Thymus (tissue), 14 donors: ENCODE results near the gene MTMR3. TPM values are rescaled to one million over a fixed set of nuclear protein-coding genes. Genes with fewer than 3 reads are reported as not detected.
A peak's percentile ranks its signal among the peaks of the same experiment; 100 is the strongest.
"Not testable (repeated sequence)": the region's sequence is repeated elsewhere in the genome, so short reads cannot be mapped to it uniquely, and the experiment has no call there.

Experiments used
- DNase-seq, 9 donors: peaks; one replicate each; pipeline ENCODE4 v3.0.0-alpha.2; 2013; ENCODE audit warnings: low spot score in 9 of 9, low read depth in 6 of 9, missing footprints in 1 of 9
- H3K27ac ChIP-seq, 2 donors: one replicate each; pipeline ENCODE4 v1.5.1; 2013; ENCODE audit warnings: control low read depth in 1 of 2, low read depth in 1 of 2, low read length in 1 of 2, mild to moderate bottlenecking in 1 of 2, moderate library complexity in 1 of 2
- H3K27me3 ChIP-seq, 2 donors: one replicate each; pipeline ENCODE4 v1.5.1; 2013; ENCODE audit warnings: low read length in 1 of 2; ENCODE audit not compliant: control insufficient read depth in 2 of 2, insufficient read depth in 1 of 2
- H3K36me3 ChIP-seq, 2 donors: one replicate each; pipeline ENCODE4 v1.5.1; 2013; ENCODE audit warnings: low read length in 1 of 2, mild to moderate bottlenecking in 1 of 2, moderate library complexity in 1 of 2; ENCODE audit not compliant: control insufficient read depth in 2 of 2, insufficient read depth in 2 of 2
- H3K4me1 ChIP-seq, 2 donors: one replicate each; pipeline ENCODE4 v1.5.1; 2013; ENCODE audit warnings: low read length in 2 of 2; ENCODE audit not compliant: control insufficient read depth in 2 of 2, insufficient read depth in 2 of 2
- H3K4me3 ChIP-seq, 2 donors: one replicate each; pipeline ENCODE4 v1.5.1; 2013; ENCODE audit warnings: low read length in 2 of 2, control low read depth in 1 of 2, mild to moderate bottlenecking in 1 of 2
- H3K9me3 ChIP-seq, 2 donors: one replicate each; pipeline ENCODE4 v1.5.1; 2013; ENCODE audit warnings: low read length in 1 of 2, mild to moderate bottlenecking in 1 of 2; ENCODE audit not compliant: control insufficient read depth in 2 of 2, insufficient read depth in 1 of 2
- WGBS: extraction: QIAGEN DNeasy Blood & Tissue Kit; methylation state at CpG from one replicate; pipeline ENCODE4 v1.1.7; 2013; 5-methylcytosine and 5-hydroxymethylcytosine counted together
- long read RNA-seq, 10 donors: transcript quantifications; one replicate each; lab custom pipeline, GENCODE V29; 2026
- polyA plus RNA-seq: library from polyadenylated mRNA; stranded (reverse); fragments of 200-250 nt; gene quantifications from one replicate; pipeline ENCODE4 v1.2.3, GENCODE V29; 2013
- total RNA-seq: library from RNA; stranded (reverse); fragments of 120-200 nt; gene quantifications from one replicate; pipeline ENCODE4 v1.2.4, GENCODE V29; 2013
- donor health status: healthy.

Gene MTMR3
- total RNA-seq, result 14.8 TPM
- 16.4 TPM for polyA plus RNA-seq
- long read RNA-seq, donor 1, partial matches to known transcripts, result 0 of 1 reads
- long read RNA-seq, donor 1, other reads (novel, unspliced or antisense), result 0 of 1 reads
- long read RNA-seq, donor 2, full-length matches to known transcripts, result 3 of 44 reads
- long read RNA-seq, donor 2, partial matches to known transcripts, result 41 of 44 reads
- long read RNA-seq, donor 2, other reads (novel, unspliced or antisense), result 0 of 44 reads
- long read RNA-seq, donor 3, partial matches to known transcripts, result 5 of 7 reads
- long read RNA-seq, donor 3, other reads (novel, unspliced or antisense), result 0 of 7 reads
- long read RNA-seq, donor 4, full-length matches to known transcripts, result 2 of 2 reads
- long read RNA-seq, donor 4, partial matches to known transcripts, result 0 of 2 reads
- long read RNA-seq, donor 4, other reads (novel, unspliced or antisense), result 0 of 2 reads
- long read RNA-seq, donor 5, partial matches to known transcripts, result 0 of 2 reads
- long read RNA-seq, donor 5, other reads (novel, unspliced or antisense), result 0 of 2 reads
- long read RNA-seq, donor 6, full-length matches to known transcripts, result 2 of 2 reads
- long read RNA-seq, donor 6, partial matches to known transcripts, result 0 of 2 reads
- long read RNA-seq, donor 6, other reads (novel, unspliced or antisense), result 0 of 2 reads
- long read RNA-seq, donor 7, full-length matches to known transcripts, result 3 of 3 reads
- long read RNA-seq, donor 7, partial matches to known transcripts, result 0 of 3 reads
- long read RNA-seq, donor 7, other reads (novel, unspliced or antisense), result 0 of 3 reads
- long read RNA-seq, donor 8, result 0 reads
- long read RNA-seq, donor 9, partial matches to known transcripts, result 0 of 5 reads
- long read RNA-seq, donor 9, other reads (novel, unspliced or antisense), result 0 of 5 reads
- long read RNA-seq, donor 10, full-length matches to known transcripts, result 1 of 1 reads
- long read RNA-seq, donor 10, partial matches to known transcripts, result 0 of 1 reads
- long read RNA-seq, donor 10, other reads (novel, unspliced or antisense), result 0 of 1 reads

DNA sequence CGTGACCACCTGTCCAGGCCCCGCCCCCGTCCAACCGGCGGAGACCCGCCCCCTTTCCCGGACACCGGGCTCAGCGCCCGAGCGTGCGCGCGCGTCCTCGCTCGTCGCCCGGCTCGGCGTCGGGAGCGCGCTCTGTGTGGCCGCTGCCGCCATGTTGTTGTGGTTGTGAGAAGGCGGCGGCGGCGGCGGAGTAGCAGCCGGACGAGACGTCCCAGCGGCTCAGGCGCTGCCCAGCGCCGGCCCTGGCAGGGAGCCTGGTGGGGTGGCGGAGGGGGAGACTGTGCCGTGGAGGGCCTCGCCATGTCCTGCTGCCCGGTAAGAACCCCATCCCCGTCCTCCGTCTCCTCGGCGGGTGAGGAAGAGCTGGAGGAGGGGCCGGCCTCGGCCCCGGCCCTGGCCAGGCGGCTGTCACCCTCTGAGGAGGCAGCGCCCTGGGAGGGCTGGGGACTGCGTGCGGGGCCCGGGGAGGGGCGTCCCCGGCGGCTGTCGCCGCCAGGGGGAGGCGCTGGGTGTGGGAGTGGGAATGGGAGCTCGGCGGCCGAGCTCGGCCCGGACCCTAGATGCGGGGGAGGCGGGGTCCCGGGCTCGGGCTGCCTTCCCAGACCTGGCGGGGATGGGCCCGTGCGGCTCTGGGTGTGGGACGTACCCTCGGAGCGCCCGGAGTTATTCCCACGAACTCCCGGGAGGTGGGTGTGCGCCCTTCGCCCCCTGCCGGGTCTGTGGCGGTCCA is at the start of gene MTMR3:
Gene MTMR3, plus strand, starts transcription at position 130 of the 730 bp plus-strand sequence. CDS start 87,886 bp downstream, outside the sequence.
- under 1% methylated on average over 82 of the region's 82 CpGs for WGBS
- no peaks in the 10 kb centered on the region for H3K27me3 ChIP-seq

DNA sequence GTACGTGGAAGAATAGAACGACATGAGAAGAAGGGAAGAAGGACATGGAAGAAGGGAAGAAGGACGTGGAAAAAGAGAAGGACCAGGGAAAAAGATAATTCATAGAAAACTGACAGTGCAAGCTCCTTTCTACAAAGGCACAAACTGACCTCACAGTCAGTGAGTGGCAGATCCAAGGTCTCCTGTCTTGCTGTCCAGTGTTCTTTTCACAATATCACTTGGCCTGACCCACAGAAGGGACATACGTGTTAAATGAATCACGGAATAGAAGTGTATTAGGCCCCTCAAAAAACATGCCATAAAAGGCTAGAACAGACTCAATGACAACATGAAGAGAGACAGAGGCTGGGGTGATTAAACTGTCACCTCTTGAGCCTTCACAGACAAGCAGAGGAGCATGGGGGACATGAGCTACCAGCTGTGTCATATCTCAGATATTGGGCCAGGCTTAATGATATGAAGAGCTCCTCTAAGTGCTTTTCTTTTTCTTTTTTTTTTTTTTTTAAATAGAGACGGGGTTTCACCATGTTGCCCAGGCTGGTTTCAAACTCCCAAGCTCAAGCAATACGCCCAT is 49.5 kb upstream of the MTMR3 start:
- Histone ChIP-seq H3K9me3 (no peaks in the 10 kb centered on the region), H3K36me3 (peaks cover 35 to 45% of the 10 kb centered on the region in 2 donors), H3K4me3 (no peak overlapping the region), H3K27me3 (no peaks in the 10 kb centered on the region), H3K4me1 (peaks cover 9 to 11% of the 10 kb centered on the region in 2 donors), H3K27ac (no peak overlapping the region)
- DNase-seq, result no peak
- WGBS, result 96% methylated on average over 7 of the region's 7 CpGs

More for the DNA sequence above, at the start of gene MTMR3:
- H3K9me3 ChIP-seq, result no peaks in the 10 kb centered on the region
- no peaks in the 10 kb centered on the region for H3K36me3 ChIP-seq
- H3K4me3 ChIP-seq, result peak within 1 kb of the TSS; percentile 86 to 99
- DNase-seq, result peak; percentile 48 to 90 (median 80)
- peak within 1 kb of the TSS; percentile 75 to 89 for H3K27ac ChIP-seq
- H3K4me1 ChIP-seq, result peaks cover 7 to 10% of the 10 kb centered on the region in 2 donors

DNA sequence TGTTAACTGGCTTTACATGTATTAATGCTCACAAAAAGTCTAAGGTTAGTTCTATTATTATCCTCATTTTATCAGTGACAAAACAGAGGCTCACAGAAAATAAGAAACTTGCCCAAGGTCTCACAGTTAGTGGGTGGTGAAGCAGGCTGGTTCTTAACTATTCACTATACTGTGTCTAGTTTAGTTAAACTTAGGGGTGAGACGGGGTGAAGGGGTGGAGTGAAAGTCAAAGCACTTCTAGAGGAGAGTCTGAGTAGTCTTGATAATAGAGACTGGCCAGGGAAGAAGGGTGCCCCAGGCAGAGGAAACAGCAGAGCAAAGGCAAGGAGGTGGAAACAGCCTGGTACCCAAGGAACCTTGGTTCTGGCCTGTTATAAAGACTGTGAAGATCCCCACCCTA is 48.9 kb upstream of the MTMR3 start:
- H3K27me3 ChIP-seq, result no peaks in the 10 kb centered on the region
- H3K4me1 ChIP-seq, result peaks cover 14 to 15% of the 10 kb centered on the region in 2 donors
- peaks cover 34 to 42% of the 10 kb centered on the region in 2 donors for H3K36me3 ChIP-seq
- no peak for DNase-seq
- 100% methylated on average over 1 of the region's 1 CpG for WGBS
- H3K27ac ChIP-seq, result no peak overlapping the region
- H3K9me3 ChIP-seq, result no peaks in the 10 kb centered on the region
- no peak overlapping the region for H3K4me3 ChIP-seq

DNA sequence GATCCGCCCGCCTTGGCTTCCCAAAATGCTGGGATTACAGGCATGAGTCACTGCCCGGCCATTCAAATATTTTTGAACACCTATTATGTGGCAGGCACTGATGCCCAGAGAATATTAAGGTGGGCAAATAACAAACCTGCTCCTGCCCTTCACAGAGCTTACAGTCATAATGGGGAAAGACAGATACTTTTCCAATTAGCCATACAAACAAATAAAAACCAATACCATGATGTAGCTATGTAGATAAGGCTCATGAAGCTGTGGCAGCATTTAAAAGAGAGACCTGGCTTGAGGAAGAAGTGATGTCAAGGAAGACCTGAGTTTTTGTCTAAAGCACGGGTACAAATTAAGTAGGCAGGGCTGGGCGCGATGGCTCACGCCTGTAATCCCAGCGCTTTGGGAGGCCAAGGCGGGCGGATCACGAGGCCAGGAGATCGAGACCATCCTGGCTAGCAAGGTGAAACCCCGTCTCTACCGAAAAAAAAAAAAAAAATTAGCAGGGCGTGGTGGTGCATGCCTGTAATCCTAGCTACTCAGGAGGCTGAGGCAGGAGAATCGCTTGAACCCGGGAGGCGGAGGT is 46.1 kb upstream of the MTMR3 start:
- WGBS, result 97% methylated on average over 18 of the region's 18 CpGs
- peaks cover 16 to 19% of the 10 kb centered on the region in 2 donors for H3K36me3 ChIP-seq
- not testable (repeated sequence) for H3K27me3 ChIP-seq, DNase-seq, H3K27ac ChIP-seq, H3K9me3 ChIP-seq
- peak overlapping the region in 1 of 2 donors; percentile 92 for H3K4me3 ChIP-seq
- H3K4me1 ChIP-seq, result peaks cover 14 to 15% of the 10 kb centered on the region in 2 donors

DNA sequence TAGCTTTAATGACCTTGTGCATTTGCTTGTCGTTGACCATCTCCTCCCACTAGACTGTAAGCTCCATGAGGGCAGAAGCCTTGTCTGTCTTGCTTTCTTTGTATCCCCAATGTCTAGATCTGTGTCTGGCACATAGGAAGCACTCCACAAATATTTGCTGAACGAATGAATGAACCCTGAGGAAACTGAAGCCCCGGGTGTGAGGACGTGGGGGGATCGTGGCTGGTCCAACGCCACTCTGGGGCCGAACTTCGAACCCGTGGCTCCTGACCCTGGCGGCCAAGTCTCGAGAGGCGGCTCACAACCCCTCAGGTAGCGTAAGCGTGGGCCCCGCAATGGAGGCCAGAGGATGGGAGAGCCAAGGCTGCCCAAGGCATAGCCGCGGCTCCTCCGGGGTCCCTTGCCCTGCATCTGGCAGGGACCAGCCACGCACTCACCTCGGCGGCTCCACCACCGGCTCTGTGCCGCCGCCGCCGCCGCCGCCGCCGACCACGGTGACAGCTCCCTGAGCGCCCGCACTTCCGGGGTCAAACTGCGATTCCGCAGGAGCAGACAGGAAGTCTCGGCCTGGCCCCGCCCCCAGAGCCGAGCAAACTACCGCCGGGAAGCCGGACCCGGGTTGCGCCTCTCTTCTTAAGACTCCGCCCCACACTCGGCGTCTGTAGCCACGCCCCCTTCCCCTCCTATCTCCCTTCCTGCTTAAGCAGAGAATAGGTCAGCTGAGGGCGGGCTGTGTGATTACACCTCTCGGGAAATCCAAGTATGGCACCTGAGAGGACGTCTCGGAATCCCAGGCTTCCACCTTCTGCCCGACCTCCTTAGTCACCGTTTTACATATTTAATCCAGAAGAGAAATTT is 45.0 kb upstream of the MTMR3 start, which contains the start of gene ASCC2:
Gene ASCC2, minus strand, starts transcription at position 534 of the 858 bp plus-strand sequence. CDS start 5,949 bp downstream, outside the sequence.
- Histone ChIP-seq H3K4me1 (peaks cover 14 to 15% of the 10 kb centered on the region in 2 donors), H3K4me3 (peak within 1 kb of the TSS; percentile 92 to 99), H3K9me3 (no peaks in the 10 kb centered on the region), H3K36me3 (peaks cover 8 to 11% of the 10 kb centered on the region in 2 donors), H3K27me3 (no peaks in the 10 kb centered on the region), H3K27ac (peak within 1 kb of the TSS; percentile 80 to 90)
- peak; percentile 95 to 99 (median 98) for DNase-seq
- under 1% methylated on average over 54 of the region's 54 CpGs for WGBS

DNA sequence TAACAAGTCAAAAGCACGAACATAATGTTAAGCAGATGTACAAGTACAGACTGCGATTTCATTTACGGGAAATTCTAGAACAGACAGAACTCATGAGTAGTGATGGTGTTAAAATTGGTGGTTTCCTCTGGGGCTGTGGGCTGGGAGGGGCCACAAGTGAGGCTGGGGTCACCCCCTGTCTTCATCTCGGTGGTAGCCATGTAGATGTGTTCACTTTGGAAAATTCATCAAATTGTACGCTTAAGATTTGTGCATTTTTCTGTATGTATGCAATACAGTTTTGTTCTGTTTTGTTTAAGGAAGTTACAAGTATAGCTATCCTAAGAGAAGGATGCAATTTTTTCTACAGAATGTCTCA is 44.4 kb upstream of the MTMR3 start:
- peak overlapping the region; percentile 92 to 99 for H3K4me3 ChIP-seq

DNA sequence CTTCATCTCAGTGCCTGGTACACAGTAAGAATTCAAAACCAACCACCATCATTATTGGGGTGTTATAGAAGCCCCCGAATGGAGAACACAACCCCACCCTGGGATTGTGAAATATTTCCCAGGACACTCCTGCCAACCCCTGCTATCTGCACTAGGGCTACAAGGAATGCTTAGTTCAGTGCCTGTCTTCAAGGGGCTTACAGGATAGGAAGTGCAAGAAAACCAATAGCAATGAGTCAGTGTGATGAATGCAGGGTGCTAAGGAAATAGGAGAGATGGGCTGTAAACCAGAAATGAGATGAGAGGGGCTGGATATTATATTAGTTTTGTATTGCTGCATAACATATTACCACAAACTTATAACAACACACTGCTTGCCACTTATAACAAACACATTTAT is 43.9 kb upstream of the MTMR3 start:
- H3K36me3 ChIP-seq, result peaks cover 3% of the 10 kb centered on the region in 2 donors
- no peak overlapping the region for H3K27ac ChIP-seq
- H3K4me3 ChIP-seq, result peak overlapping the region in 1 of 2 donors; percentile 92
- no peaks in the 10 kb centered on the region for H3K27me3 ChIP-seq
- 93% methylated on average over 1 of the region's 1 CpG for WGBS
- no peak for DNase-seq
- H3K4me1 ChIP-seq, result peaks cover 14 to 15% of the 10 kb centered on the region in 2 donors
- H3K9me3 ChIP-seq, result no peaks in the 10 kb centered on the region

More for the DNA sequence above, 44.4 kb upstream of the MTMR3 start:
- Histone ChIP-seq H3K4me1 (peaks cover 14 to 15% of the 10 kb centered on the region in 2 donors), H3K27me3 (no peaks in the 10 kb centered on the region), H3K9me3 (no peaks in the 10 kb centered on the region), H3K27ac (peak overlapping the region; percentile 80 to 90), H3K36me3 (peaks cover 4 to 6% of the 10 kb centered on the region in 2 donors)
- WGBS, result 21% methylated on average over 5 of the region's 5 CpGs
- DNase-seq, result no peak
